ENCODE data around the gene VAT1L.

VAT1L gene

DNA sequence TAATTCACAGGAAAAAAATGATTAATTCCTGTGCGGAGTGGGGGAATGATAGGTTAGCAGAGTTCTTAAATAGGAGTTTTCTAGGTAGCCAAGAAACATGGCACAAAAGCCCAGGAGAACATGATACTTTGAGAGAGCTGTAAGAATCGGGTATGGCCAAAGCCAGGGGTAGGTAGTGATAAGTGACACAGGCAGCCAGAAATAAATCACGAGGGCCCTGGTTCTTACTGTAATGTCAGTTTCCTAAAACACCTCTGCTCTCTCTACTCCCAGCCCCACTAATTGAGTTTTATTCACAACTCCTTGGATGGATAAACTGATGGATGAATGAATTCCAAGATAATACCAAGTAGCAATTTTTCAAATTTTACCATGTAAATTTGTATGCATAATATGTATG lies 54.1 kb downstream of the VAT1L start:
- Histone ChIP-seq H3K4me3 (ENCODE audit: low read depth, low read length, poor library complexity, severe bottlenecking) (no peak overlapping the region), H4K20me1 (ENCODE audit: insufficient read depth, low read length) (no peaks in the 10 kb centered on the region), H3K79me2 (ENCODE audit: insufficient read depth, low read length) (no peaks in the 10 kb centered on the region), H3K4me1 (ENCODE audit: insufficient read depth, low read length, severe bottlenecking) (no peaks in the 10 kb centered on the region), H3K9ac (ENCODE audit: low read length) (no peak overlapping the region), H3K27ac (ENCODE audit: low read depth, low read length, poor library complexity, severe bottlenecking) (no peak overlapping the region), H2AFZ (ENCODE audit: low read length) (no peak overlapping the region), H3F3A (ENCODE audit: insufficient read depth, low read length) (no peaks in the 10 kb centered on the region), H3K36me3 (ENCODE audit: insufficient read depth, low read length) (no peaks in the 10 kb centered on the region), H3K9me3 (ENCODE audit: low read length) (no peaks in the 10 kb centered on the region), H3K4me2 (ENCODE audit: low read length) (no peak overlapping the region), H3K27me3 (ENCODE audit: insufficient read depth, low read length) (no peaks in the 10 kb centered on the region), H3K9me2 (ENCODE audit: low read depth, low read length) (no peaks in the 10 kb centered on the region)
- TF ChIP-seq, protein P1, sequence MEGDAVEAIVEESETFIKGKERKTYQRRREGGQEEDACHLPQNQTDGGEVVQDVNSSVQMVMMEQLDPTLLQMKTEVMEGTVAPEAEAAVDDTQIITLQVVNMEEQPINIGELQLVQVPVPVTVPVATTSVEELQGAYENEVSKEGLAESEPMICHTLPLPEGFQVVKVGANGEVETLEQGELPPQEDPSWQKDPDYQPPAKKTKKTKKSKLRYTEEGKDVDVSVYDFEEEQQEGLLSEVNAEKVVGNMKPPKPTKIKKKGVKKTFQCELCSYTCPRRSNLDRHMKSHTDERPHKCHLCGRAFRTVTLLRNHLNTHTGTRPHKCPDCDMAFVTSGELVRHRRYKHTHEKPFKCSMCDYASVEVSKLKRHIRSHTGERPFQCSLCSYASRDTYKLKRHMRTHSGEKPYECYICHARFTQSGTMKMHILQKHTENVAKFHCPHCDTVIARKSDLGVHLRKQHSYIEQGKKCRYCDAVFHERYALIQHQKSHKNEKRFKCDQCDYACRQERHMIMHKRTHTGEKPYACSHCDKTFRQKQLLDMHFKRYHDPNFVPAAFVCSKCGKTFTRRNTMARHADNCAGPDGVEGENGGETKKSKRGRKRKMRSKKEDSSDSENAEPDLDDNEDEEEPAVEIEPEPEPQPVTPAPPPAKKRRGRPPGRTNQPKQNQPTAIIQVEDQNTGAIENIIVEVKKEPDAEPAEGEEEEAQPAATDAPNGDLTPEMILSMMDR (IDR thresholded peaks at IDR 0.05; ENCODE audit: low read length) = no peak
- TF ChIP-seq EZH2 (IDR thresholded peaks at IDR 0.05; ENCODE audit: borderline replicate concordance, low read length) = no peak

DNA sequence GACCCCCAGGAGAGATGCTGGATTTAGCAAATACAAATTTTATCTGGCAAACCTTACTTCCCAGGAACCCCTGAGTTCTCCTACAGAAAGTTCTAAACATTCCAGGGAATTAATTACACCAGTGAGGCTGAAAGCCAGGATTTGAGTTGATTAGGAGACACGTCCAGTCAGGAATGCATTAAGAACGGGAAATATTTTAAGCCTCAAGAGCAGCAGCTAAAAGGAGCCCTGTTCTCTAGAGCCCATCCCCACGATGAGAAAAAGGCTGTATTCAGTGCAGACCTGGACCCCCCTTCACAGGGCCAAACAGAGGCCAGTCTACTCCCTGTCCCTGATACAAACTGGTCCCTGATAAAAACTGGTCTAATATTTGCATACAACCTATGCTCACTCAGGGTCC lies 55.0 kb downstream of the VAT1L start:
- no peaks in the 10 kb centered on the region for H3K4me1 ChIP-seq (ENCODE audit: insufficient read depth, low read length, severe bottlenecking)
- no peaks in the 10 kb centered on the region for H3K36me3 ChIP-seq (ENCODE audit: insufficient read depth, low read length)
- H3K9ac ChIP-seq (ENCODE audit: low read length) = no peak overlapping the region
- no peak overlapping the region for H3K4me3 ChIP-seq (ENCODE audit: low read depth, low read length, poor library complexity, severe bottlenecking)
- no peak overlapping the region for H3K4me2 ChIP-seq (ENCODE audit: low read length)
- no peaks in the 10 kb centered on the region for H4K20me1 ChIP-seq (ENCODE audit: insufficient read depth, low read length)
- H3F3A ChIP-seq (ENCODE audit: insufficient read depth, low read length) = no peaks in the 10 kb centered on the region
- H3K79me2 ChIP-seq (ENCODE audit: insufficient read depth, low read length) = no peaks in the 10 kb centered on the region
- no peak overlapping the region for H2AFZ ChIP-seq (ENCODE audit: low read length)
- H3K9me3 ChIP-seq (ENCODE audit: low read length) = no peaks in the 10 kb centered on the region
- H3K9me2 ChIP-seq (ENCODE audit: low read depth, low read length) = no peaks in the 10 kb centered on the region
- TF ChIP-seq, protein P1 (IDR thresholded peaks at IDR 0.05; ENCODE audit: low read length) = no peak
- TF ChIP-seq EZH2 (IDR thresholded peaks at IDR 0.05; ENCODE audit: borderline replicate concordance, low read length) = no peak
- H3K27ac ChIP-seq (ENCODE audit: low read depth, low read length, poor library complexity, severe bottlenecking) = no peak overlapping the region
- H3K27me3 ChIP-seq (ENCODE audit: insufficient read depth, low read length) = no peaks in the 10 kb centered on the region

DNA sequence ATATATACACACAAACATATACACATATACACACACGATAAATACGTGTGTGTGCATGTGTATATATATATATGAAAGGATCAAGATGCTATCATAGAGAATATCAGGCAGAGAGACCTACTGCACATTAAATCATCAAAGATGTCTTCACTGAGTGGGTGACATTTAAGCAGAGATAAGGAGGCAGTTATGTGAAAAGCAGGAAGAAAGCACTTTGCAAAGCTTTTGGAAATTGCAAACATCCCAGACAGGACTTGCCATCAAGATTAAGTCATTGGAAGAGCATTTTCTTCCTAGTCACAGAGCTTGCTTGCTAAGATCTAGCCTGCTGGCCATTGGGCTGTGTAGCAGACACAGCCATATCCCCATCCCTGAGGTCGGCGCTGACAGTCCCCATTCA lies 56.4 kb downstream of the VAT1L start:
- Histone ChIP-seq H4K20me1 (ENCODE audit: insufficient read depth, low read length) (no peaks in the 10 kb centered on the region), H3K4me2 (ENCODE audit: low read length) (no peak overlapping the region), H2AFZ (ENCODE audit: low read length) (no peak overlapping the region), H3K4me3 (ENCODE audit: low read depth, low read length, poor library complexity, severe bottlenecking) (no peak overlapping the region), H3K9me3 (ENCODE audit: low read length) (no peaks in the 10 kb centered on the region), H3K9ac (ENCODE audit: low read length) (no peak overlapping the region), H3F3A (ENCODE audit: insufficient read depth, low read length) (no peaks in the 10 kb centered on the region), H3K4me1 (ENCODE audit: insufficient read depth, low read length, severe bottlenecking) (no peaks in the 10 kb centered on the region), H3K79me2 (ENCODE audit: insufficient read depth, low read length) (no peaks in the 10 kb centered on the region), H3K36me3 (ENCODE audit: insufficient read depth, low read length) (no peaks in the 10 kb centered on the region), H3K27me3 (ENCODE audit: insufficient read depth, low read length) (no peaks in the 10 kb centered on the region), H3K27ac (ENCODE audit: low read depth, low read length, poor library complexity, severe bottlenecking) (no peak overlapping the region), H3K9me2 (ENCODE audit: low read depth, low read length) (no peaks in the 10 kb centered on the region)
- TF ChIP-seq, protein P1 (IDR thresholded peaks at IDR 0.05; ENCODE audit: low read length) = no peak
- no peak for TF ChIP-seq EZH2 (IDR thresholded peaks at IDR 0.05; ENCODE audit: borderline replicate concordance, low read length)

All from OCI-LY1 (cell line).